Suprapubic skin (tissue), 4 donors: ENCODE results near the gene ERG. TPM values are rescaled to one million over a fixed set of nuclear protein-coding genes. Genes with fewer than 3 reads are reported as not detected.

Experiments used
- DNase-seq, 2 donors: peaks; one replicate each; pipeline ENCODE4 v3.0.0-alpha.2; 2019; ENCODE audit warnings: low spot score in 2 of 2
- H3K27ac ChIP-seq: fragments of 200-600 bp; sonication (generic); one replicate; pipeline ENCODE4 v1.5.1; 2019
- H3K27me3 ChIP-seq: fragments of 200-600 bp; sonication (generic); one replicate; pipeline ENCODE4 v1.5.1; 2019
- H3K36me3 ChIP-seq: fragments of 200-600 bp; sonication (generic); one replicate; pipeline ENCODE4 v1.5.1; 2019
- H3K4me1 ChIP-seq: fragments of 200-600 bp; sonication (generic); one replicate; pipeline ENCODE4 v1.5.1; 2019
- H3K4me3 ChIP-seq: fragments of 200-600 bp; sonication (generic); one replicate; pipeline ENCODE4 v1.5.1; 2019; ENCODE audit warnings: mild to moderate bottlenecking
- H3K9me3 ChIP-seq: fragments of 200-600 bp; sonication (generic); one replicate; pipeline ENCODE4 v1.5.1; 2019
- EP300 ChIP-seq: sonication (generic); formaldehyde crosslinking; IDR thresholded peaks from one replicate; pipeline ENCODE4 v1.6.1; 2017; ENCODE audit warnings: antibody characterized with exemption
- POLR2A ChIP-seq, 2 donors: fragments of 450-650 bp; IDR thresholded peaks; one replicate each; pipeline ENCODE4 v1.6.1; 2017; ENCODE audit warnings: antibody characterized with exemption in 2 of 2, mild to moderate bottlenecking in 2 of 2, moderate library complexity in 2 of 2
- POLR2AphosphoS5 ChIP-seq, 3 donors: sonication (generic); formaldehyde crosslinking; IDR thresholded peaks; one replicate each; pipeline ENCODE4 v1.6.1; 2017; ENCODE audit warnings: antibody characterized with exemption in 3 of 3
- WGBS: methylation state at CpG from one replicate; pipeline ENCODE4 v1.1.5; 2018; 5-methylcytosine and 5-hydroxymethylcytosine counted together
- total RNA-seq, 4 donors: library from RNA; depleted of rRNA; stranded (reverse); fragments of >200 nt; gene quantifications; one replicate each; pipeline ENCODE4 v1.1.0, GENCODE V29; 2016
- TF ChIP-seq, protein P1 (sequence below), 2 donors: fragments of 200-600 bp in 1 of 2; fragments of 450-650 bp in 1 of 2; sonication (generic) in 1 of 2; IDR thresholded peaks; one replicate each; pipeline ENCODE4 v1.5.1; 2016 to 2019; ENCODE audit warnings: antibody characterized with exemption in 2 of 2, mild to moderate bottlenecking in 1 of 2, moderate library complexity in 1 of 2

Gene ERG
- total RNA-seq, 4 donors from 2014 or later = 3.3 to 10.1 (median 6.3) TPM

DNA sequence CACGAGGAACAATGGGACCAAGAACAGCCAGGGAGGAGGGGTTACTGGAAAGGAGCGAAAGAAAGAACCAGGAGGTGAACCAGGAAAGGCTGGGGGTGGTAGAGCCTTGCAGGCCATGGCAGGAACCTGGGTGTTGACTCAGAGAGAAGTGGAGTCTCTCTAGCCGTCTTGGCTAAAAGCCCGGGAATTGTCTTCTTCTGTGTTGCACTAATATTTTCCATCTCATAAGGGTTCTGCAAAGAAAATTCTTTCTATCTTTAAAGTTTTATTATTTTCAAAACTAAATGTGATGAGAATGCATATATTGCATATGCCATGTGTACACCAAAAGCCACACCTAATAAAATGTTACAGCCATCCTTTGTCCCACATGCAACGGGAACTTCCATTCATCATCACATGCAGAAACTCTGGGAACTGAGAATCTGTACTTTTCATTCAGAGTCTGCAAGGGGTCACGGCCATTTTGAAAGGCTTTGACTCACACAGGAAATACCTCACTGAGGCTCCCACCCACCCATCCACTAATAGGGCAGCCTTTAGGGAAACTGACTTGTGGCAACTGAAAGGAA lies 38.0 kb downstream of the ERG start:
- DNase-seq = no peak
- H3K27ac ChIP-seq = no peak overlapping the region

DNA sequence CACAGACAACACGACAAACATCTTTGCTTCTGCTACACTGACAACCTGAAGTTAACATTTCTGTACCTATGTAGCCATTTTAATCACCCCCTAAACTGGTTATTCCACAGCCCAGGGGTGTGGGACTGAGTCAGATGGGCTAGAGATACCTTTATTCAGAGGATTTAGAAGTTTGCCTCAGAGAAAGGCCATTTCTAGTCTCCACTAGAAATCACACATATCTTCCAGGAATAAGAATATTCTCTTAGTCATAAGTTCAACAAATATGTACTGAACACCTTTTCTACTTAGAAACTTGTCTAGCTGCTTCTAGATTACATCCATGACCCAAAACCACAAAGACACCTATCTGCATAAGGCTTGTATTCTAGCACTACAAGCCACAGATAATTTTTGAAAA lies 38.8 kb downstream of the ERG start:
- no peak for DNase-seq
- no peaks in the 10 kb centered on the region for H3K4me1 ChIP-seq
- H3K36me3 ChIP-seq = no peaks in the 10 kb centered on the region
- H3K27me3 ChIP-seq = no peaks in the 10 kb centered on the region
- TF ChIP-seq POLR2A (IDR thresholded peaks at IDR 0.05) (no peak), POLR2AphosphoS5 (IDR thresholded peaks at IDR 0.05) (no peak), EP300 (no peak)
- TF ChIP-seq, protein P1, sequence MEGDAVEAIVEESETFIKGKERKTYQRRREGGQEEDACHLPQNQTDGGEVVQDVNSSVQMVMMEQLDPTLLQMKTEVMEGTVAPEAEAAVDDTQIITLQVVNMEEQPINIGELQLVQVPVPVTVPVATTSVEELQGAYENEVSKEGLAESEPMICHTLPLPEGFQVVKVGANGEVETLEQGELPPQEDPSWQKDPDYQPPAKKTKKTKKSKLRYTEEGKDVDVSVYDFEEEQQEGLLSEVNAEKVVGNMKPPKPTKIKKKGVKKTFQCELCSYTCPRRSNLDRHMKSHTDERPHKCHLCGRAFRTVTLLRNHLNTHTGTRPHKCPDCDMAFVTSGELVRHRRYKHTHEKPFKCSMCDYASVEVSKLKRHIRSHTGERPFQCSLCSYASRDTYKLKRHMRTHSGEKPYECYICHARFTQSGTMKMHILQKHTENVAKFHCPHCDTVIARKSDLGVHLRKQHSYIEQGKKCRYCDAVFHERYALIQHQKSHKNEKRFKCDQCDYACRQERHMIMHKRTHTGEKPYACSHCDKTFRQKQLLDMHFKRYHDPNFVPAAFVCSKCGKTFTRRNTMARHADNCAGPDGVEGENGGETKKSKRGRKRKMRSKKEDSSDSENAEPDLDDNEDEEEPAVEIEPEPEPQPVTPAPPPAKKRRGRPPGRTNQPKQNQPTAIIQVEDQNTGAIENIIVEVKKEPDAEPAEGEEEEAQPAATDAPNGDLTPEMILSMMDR (IDR thresholded peaks at IDR 0.05) = no peak
- no peaks in the 10 kb centered on the region for H3K9me3 ChIP-seq
- H3K27ac ChIP-seq = no peak overlapping the region
- H3K4me3 ChIP-seq = no peak overlapping the region
- 76% methylated on average over 1 of the region's 1 CpG for WGBS

More for the DNA sequence above, 38.0 kb downstream of the ERG start:
- Histone ChIP-seq H3K4me1 (no peaks in the 10 kb centered on the region), H3K4me3 (no peak overlapping the region), H3K36me3 (no peaks in the 10 kb centered on the region), H3K27me3 (no peaks in the 10 kb centered on the region), H3K9me3 (no peaks in the 10 kb centered on the region)
- no peak for TF ChIP-seq POLR2A (IDR thresholded peaks at IDR 0.05)
- TF ChIP-seq, protein P1 (IDR thresholded peaks at IDR 0.05) = no peak
- TF ChIP-seq EP300 = no peak
- no peak for TF ChIP-seq POLR2AphosphoS5 (IDR thresholded peaks at IDR 0.05)
- WGBS = 69% methylated on average over 6 of the region's 6 CpGs

DNA sequence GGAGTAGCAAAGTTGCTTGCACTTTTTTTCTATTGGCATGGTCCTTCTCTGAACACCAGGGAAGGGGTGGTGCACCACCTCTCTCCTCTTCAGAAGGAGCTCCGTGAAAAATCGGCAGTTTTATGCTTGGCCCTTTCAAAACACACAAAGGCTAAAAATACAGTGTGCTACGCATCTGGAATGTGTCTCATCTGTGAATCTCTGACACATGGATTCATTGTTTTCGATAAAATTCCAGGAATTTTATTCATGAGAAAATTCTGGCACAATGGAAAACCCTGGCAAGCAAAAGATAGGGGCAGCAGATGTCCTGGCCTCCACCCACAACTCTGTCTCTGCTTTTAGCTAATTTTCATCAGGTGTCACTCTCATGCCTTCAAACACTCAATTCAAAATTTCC lies 42.9 kb downstream of the ERG start:
- H3K4me3 ChIP-seq = no peak overlapping the region
- DNase-seq = no peak
- H3K4me1 ChIP-seq = no peaks in the 10 kb centered on the region
- no peak overlapping the region for H3K27ac ChIP-seq
- no peaks in the 10 kb centered on the region for H3K9me3 ChIP-seq
- H3K36me3 ChIP-seq = no peaks in the 10 kb centered on the region
- H3K27me3 ChIP-seq = no peaks in the 10 kb centered on the region
- TF ChIP-seq, protein P1 (IDR thresholded peaks at IDR 0.05) = no peak
- no peak for TF ChIP-seq POLR2A (IDR thresholded peaks at IDR 0.05)
- WGBS = 48% methylated on average over 4 of the region's 4 CpGs

DNA sequence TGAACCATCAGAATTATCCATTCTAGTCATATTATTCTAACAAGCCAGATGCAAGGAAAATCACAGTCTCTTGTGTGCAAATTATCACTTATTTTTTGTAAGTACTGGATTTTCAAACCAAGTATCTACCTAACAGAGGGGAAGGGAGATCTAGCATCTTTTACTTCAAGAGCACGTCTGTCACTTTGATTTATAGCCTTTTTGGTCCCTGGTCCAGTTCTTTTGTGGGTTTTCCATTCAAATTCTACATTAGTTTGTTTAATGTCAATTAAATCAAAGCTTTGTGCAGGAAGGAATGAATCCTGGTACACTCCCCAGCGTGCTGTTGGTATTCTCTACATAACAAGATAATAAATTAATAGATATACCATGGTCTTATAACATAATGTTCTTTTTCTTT lies 43.6 kb downstream of the ERG start:
- Histone ChIP-seq H3K36me3 (no peaks in the 10 kb centered on the region), H3K4me1 (no peaks in the 10 kb centered on the region), H3K27me3 (no peaks in the 10 kb centered on the region), H3K27ac (no peak overlapping the region), H3K9me3 (no peaks in the 10 kb centered on the region), H3K4me3 (no peak overlapping the region)
- TF ChIP-seq, protein P1 (IDR thresholded peaks at IDR 0.05) = no peak
- TF ChIP-seq POLR2A (IDR thresholded peaks at IDR 0.05) = no peak
- no peak for TF ChIP-seq POLR2AphosphoS5 (IDR thresholded peaks at IDR 0.05)
- no peak for TF ChIP-seq EP300
- 92% methylated on average over 2 of the region's 2 CpGs for WGBS
- no peak for DNase-seq

DNA sequence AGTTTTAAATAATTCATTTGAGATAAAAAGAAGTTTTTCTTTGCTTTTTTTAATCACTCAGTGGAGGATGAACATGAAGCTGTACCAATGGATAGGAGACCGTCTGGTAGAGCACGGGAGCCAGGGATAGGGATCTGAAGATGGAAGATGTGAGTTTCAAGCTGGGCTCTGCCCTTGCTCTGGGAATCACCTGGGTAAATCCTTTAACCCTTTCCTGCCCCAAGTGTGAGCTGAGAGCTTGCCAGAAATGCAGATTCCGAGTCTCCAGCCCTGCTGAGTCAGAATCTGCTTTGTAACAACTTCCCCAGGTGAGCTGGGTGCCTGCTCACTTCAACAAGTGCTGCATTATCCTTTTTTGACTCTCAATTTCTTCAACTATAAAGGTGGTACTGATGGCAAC lies 44.1 kb downstream of the ERG start:
- DNase-seq = no peak
- Histone ChIP-seq H3K4me3 (no peak overlapping the region), H3K36me3 (no peaks in the 10 kb centered on the region), H3K27me3 (no peaks in the 10 kb centered on the region), H3K9me3 (no peaks in the 10 kb centered on the region), H3K4me1 (no peaks in the 10 kb centered on the region), H3K27ac (no peak overlapping the region)
- TF ChIP-seq EP300 (no peak), POLR2AphosphoS5 (IDR thresholded peaks at IDR 0.05) (no peak), POLR2A (IDR thresholded peaks at IDR 0.05) (no peak)
- TF ChIP-seq, protein P1 (IDR thresholded peaks at IDR 0.05) = no peak
- 49% methylated on average over 3 of the region's 3 CpGs for WGBS
